Inflammatory macrophage treated with lipopolysaccharide for 1 hour (primary cell): ENCODE data around the gene MYADML2.
"Not testable (repeated sequence)": the region's sequence is repeated elsewhere in the genome, so short reads cannot be mapped to it uniquely, and the experiment has no call there.

ENCODE experiments used
- DNase-seq, 2 donors: peaks; one replicate each; pipeline ENCODE4 v3.0.0-alpha.2; 2020 to 2022

MYADML2 gene

DNA sequence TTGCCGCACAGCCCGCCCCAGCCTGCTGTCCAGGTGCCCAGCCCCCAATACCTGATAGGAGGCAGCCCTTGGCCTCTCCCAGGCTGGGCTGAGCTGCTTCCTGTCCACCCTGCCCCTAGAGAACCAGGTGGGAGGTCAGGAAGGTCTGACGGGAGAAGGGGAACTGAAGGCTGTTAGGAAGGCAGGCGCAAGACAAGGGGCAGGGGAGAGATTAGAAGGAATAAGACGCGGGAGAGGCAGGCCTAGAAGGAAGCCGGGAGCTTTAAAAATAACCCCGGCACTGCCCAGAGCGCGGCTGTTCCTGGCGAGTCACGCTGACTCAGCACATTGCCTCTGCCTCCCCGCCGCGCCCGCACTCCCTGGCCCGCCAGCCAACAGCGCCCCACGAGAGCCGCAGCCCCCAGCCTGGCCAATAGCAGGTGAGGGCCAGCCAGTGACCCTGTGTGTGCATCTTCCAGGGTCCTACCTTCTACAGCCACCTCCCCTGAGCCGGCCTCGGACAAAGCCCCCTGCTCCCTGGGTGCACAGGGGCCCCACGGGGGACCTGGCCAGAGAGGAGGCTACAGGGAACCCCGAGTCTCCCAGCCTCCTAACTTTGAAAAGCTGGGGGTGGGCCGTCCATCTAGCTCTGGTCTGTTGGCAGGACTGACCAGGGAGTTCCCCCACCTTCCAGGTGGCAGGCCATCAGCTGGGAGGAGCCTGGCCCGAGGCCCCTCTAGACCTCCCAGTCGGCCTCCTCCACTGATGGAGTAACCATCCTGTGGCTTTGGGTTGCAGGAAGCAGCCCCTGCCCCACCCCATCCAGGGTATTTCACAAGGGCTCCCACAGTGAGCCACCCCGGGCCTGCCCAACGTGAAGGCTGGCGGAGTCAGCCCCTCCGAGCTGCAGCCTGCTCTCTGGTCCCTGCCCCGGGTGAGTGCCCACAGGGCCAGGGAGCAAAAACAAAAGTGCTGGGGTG lies 23.5 kb downstream of the MYADML2 start:
- peak; percentile 74 to 79 for DNase-seq

DNA sequence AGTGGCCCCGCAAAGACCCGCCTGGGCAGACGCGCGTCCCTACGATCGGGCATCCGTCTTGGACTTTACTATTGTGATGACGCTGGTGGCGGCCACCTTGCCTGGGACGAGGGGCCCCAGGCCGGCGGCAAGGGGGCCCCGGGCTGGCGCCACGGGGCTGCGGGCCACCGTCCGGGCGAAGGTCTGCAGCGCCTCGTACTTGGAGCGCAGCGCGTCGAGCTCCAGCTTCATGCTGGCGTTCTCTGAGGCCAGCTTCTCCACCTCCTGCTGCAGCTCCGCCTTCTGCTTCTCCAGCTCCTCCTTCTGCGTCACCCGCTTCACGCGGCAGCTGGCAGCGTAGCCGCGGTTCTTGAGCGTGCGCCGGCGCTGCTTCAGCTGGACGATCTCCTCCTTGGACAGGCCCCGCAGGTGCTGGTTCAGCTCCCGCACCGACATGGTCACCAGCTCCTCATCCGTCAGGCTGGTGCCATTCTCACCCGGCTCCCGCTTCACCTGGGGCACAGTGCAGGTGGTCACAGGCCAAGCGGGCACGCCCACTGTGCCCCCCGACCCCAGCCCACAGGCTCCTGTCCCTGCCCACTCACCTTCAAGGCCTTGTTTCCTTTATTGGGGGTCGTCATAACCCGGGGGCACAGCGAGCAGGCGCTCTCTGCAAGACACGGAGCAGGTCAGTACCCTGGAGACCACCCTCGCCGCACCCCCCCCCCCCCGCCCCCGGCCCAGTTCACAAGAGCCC lies 24.3 kb downstream of the MYADML2 start:
- DNase-seq = no peak

DNA sequence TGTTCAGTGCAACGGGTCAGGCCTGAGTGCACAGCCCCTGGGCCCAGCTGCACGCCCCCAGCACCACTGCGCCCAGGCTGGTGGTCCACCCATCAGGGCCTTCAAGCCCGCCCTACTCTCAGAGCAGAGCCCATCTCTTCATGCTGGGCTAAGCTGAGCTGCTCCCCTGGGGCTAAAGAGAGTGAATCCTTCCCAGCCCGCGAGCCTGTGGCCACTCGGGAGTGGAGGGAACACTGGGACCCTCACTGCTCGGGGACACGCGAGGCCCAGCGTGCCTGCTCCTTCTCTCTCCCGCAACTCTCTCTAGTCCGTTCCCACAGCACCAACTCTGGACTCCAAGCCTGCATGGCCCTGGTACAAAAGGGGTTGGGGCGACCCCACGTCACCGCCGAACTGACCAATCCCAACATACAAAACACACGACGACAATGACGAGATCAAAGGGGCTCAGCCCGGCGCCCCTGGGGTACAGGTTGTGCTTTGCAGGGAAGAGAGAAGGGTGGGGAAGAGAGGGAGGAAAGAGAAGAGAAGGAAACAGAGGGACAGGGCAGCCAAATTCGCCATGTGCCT lies 25.0 kb downstream of the MYADML2 start:
- DNase-seq = no peak

DNA sequence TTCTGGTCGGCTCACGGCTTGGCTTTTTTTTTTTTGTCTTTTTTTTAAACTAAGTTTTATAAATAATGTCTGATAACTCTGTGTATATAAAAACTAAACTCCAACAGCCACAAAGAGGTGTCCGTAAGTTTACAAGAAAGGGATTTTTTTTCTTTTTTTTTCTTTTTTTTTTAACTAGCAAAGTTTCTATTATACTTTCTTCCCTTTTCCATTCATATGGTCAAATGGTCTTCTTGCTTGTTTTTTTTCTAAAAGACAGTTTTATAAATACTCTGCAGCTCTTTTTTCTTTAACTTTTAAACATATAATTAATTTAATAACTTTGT lies 25.5 kb downstream of the MYADML2 start:
- no peak for DNase-seq

DNA sequence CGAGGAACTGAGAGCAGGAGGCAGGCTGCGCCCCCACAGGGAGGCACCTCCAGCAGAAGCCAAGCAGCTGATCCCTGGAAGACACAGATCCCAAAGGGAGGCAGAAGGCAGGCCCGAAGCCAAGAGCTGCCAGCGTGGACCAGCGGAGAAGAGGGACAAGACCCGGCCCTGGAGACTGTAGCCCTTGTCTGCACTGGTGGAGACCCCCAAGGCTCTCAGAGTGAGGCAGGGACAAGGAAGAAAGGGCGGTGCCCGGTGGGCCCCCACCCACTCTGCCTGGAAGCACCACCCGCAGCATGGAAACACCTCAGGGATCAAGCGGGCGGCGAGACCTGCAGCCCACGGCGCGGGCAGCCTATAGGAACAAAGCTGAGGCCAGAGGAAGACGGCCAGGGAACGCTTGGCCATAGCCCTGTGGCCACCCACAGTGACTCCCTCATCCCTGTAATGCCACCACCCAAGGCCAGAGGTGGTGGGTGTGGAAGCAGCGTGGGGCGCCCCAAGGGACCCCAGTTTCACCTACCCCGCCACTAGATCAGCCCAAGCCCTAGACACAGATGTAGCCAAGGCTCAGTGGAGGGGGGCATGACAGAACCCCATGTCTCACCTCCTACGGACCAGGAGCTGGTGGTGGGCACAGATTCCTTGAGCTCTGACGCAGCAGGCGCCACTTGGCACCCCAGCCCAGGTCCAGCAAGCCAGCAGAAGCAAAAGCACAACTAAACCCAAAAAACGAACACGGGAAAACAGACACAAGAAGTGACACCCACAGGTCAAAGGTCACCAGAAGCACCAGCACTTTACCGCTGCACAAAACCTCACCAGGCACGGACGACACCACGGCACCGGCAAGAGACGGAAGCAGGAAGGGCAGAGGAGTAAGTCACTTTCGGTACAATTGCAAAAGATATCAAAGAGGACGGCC lies 26.2 kb downstream of the MYADML2 start:
- peak; percentile 54 to 55 for DNase-seq

DNA sequence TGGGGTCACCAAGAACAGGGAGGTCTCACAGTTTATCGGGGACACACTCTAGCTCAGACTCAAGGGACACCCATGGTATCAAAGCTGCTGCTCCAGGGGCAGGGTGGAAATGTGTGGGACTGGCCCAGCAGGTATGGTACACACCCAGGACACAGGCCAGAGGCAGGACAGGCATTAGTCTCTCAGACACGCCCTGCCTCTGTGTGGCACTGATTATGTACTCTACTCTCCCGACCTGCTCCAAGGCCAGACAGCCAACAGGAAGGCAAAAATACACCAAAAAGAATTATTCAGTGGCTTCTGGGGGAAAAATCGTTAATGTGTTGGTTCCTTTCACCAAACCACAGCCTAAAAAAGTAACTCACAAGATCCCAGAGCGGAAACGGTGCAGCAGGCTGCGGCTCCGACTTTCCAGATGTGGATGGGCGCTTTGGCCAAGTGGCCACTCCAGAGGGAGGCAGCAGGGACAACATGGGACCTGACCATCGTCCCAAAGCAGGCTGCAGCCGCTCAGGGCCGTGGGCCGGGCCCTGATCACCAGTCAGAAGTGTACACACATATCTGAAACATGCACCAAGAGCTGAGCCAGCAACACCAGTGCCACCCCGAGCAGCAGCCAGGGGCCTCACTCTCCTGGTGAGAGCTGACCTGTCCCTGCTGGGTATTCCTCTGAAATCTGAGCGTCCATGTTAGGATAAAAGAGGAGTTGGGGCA lies 28.0 kb downstream of the MYADML2 start:
- DNase-seq = no peak

DNA sequence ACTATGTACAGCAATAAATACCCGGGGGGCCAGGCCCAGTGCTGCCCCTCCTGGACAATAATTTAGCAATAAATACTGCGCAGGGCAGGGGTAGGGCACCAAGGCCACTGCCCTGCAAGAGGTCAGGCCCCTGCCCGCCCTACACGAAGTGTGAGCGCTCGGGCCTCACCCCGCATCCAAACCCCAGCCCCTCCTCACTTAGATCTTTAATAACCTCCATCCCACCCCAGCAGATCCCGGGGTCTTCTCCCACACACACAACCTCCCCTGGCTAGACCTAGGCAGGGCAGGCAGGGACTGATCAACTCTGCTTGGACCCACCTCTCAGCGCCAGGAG lies 28.7 kb downstream of the MYADML2 start:
- DNase-seq = not testable (repeated sequence)

DNA sequence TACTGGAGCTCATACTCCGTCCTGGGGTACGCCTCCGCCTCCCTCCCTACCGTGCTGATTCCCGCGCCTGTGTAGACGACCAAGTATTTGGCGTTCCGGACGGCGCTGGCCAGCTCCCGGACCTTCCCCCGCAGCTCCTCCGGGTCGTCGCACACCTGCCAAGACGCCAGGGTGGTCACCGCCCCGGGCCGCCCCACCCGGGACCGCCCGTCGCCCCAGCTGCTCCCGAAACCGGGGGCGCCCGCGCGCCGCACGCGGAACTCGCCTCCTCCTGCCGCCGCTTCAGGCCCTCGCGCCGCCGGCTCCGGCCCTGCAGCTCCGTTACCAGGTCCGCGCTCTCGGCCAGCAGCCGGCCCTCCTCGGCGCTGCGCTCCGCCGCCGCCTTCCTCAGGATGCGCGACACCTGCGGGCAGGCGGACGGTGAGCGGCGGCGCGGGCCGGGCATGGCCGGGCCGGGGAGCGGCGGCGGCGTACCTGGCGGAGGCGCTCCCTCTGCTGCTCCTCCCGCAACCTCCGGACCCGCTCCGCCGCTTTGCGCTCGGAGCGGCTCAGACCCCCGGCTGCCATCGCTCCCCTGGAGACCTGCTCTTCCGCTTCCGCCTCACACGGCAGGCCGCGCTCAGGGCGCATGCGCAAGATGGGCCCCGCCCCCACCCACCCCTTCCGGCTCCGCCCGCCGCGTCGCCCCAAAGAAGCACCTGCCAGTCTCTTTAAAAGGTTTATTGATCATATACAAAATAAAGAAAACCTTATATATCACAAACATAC lies 29.3 kb downstream of the MYADML2 start, which contains the start of gene SIRT7:
Gene SIRT7, minus strand, starts transcription at position 612 of the 768 bp plus-strand sequence. Its CDS starts 45 bp downstream, at position 567.
- DNase-seq = peak; percentile 71 to 92

DNA sequence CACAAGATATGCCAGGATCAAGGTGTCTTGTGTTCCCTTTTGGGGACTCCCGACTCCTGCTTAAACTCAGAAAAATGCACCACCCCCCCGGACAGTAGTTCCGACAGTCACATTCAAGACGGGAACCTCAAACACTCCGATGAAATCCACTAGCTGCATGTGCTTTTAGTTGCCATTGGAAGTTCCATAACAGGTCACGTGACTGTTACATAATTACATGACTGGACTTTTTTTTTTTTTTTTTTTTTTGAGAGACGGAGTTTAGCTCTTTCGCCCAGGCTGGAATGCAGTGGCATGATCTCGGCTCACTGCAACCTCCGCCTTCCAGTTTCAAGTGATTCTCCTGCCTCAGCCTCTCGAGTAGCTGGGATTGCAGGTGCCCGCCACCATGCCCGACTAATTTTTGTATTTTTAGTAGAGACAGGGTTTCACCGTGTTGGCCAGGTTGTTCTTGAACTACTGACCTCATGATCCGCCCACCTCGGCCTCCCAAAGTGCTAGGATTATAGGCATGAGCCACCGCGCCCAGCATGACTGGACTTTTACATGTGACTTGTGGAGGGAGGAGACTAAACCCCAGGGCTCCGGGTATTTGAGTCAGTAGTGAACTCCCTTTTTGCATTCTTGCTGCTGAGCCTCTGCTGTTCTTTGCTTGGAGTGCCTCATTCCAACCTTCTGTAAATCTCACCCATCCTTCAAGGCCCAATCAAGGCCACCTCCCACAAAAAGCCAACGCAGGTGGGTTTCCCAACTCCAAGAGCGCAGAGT lies 30.6 kb downstream of the MYADML2 start:
- peak; percentile 84 to 86 for DNase-seq

DNA sequence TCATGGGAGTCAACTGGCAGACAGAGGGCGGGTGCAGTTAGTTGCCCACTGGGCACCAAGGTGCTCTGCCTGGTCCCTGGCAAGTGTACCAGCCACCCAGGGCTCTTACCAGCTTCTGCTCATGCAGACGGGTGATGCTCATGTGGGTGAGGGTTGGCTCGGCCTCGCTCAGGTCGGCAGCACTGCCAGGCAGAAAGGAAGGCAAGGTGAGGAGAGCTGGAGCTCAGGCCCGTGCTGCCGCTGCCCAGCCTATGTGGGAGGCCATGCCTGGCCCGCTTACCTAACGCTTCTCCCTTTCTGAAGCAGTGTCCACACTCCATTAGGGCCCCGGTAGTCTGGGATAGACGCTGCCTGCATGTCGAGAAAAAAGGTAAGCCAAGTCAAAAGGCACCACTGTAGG lies 31.7 kb downstream of the MYADML2 start:
- DNase-seq = no peak

DNA sequence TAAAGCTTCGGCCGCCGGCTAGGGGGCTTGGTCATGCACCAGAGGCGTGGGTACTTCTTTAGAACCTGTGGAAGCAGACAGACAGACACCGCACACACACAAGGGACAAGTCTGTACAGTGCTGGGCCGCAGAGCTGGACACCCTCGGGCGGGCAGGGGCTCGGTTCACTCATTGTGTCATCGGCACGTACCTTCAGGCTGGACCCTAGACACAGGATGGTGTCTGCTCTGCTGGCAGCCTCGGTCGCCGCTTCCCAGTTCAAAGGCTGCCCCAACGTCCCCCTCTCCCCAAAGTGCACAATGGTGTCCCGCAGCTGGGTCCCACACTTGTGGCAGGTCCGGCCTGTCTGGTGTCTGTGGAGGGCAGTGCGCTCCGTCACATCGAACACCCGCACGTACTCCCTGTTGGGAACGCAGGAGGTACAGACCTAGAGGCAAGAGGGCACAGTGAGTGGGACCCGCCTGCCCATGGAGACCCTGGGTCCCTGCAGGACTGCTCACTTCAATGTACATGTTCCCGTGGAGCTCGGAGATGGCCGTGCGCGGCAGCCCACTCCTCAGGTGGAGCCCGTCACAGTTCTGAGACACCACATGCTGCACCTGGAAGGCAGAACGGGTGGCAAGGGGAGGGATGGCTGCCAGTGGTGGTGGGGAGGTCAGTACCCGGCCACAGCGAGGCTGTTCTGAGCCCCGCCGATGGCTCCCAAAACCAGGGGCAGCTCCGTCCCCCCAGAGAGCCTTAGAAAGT lies 32.8 kb downstream of the MYADML2 start:
- no peak for DNase-seq

DNA sequence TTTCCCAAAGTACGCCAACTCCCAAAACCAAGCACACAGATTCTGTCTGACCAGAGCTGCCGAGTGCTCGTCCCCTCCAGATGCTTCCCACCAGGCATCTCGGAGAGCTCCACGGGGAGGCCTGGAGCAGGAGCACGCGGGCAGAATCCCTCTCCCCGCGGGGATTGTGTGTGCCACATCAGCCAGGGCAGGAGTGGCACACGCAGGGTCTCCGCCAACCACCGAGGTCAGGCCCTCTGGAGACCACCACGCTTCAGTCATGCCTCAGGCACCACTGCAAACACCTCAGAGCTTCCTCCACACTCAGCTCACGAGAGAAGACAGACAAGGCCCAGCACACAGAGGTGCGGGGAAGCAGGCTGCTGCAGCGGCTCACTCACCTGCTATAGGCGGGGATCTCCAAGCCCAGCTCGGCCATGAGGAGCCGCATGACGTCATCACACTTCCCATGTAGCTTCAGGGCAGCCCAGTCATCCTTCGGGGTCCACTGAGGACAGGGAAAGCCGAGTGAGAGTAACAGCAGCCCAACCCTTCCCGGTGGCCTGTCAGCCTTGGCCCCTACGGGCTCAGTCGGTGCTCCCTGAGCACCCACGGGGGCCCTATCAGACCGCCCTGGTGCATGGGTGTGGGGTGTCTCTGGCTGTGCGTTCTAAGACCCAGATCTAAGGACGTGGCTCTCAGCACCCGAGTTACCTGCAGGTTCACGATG lies 33.5 kb downstream of the MYADML2 start:
- DNase-seq = no peak

DNA sequence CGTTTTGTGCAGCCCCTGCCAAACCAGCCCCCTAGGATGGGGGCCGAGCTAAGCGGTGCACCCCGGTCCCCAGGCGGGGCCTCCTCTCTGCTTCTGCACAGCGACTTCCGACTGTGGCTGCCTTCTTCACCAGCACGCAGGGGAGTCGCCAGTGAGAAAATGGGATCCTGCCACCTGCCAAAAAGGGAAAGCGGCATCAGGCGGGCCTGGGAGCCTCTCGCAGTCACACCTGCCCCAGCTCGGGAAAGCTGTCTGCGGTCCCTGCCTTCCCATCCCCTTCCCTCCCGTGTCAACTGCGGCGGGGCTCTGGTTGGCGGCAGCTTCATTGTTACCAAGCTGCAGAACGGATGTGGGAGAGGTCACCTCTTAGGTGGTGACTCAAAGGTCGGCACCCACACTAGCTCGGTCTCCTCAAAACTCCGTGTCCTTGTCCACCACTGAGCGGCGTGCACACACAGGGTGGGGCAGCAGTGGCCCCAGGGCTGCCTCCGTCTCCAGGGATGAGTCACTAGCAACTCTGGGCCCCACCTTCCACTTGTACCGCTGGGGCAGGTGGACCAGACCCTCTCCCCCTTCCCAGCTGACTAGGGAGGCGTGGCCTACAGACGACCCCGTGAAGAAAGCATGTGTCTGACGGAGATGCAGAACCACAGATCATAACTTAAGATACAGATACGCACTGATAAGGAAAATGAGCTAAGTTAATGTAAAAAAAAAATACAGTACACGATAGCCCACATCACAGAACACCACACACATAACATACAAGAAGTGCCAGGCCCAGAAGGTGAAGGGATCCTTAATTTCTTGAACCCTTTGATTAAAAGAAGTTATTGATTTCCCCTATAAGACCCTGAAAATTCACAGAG lies 34.4 kb downstream of the MYADML2 start:
- no peak for DNase-seq

DNA sequence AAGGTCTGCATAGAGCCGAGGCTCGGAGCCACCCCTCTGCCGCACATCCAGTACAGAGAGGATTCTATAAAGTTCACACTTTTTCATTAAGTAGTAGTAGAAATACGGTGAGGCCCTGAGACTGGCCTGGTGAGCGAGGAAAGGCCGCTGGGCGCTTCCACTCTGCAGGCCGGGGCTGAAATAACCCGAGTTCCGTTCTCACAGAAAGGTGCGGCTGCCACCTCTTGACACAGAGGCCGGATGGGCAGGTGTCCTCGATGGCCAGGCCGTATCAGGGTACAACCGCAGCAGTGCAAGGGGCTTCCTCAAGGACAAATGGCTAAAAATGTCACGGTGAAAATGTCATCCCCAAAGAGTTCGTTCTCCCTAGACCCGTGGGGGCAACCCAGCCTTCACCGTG lies 35.1 kb downstream of the MYADML2 start:
- DNase-seq = no peak

DNA sequence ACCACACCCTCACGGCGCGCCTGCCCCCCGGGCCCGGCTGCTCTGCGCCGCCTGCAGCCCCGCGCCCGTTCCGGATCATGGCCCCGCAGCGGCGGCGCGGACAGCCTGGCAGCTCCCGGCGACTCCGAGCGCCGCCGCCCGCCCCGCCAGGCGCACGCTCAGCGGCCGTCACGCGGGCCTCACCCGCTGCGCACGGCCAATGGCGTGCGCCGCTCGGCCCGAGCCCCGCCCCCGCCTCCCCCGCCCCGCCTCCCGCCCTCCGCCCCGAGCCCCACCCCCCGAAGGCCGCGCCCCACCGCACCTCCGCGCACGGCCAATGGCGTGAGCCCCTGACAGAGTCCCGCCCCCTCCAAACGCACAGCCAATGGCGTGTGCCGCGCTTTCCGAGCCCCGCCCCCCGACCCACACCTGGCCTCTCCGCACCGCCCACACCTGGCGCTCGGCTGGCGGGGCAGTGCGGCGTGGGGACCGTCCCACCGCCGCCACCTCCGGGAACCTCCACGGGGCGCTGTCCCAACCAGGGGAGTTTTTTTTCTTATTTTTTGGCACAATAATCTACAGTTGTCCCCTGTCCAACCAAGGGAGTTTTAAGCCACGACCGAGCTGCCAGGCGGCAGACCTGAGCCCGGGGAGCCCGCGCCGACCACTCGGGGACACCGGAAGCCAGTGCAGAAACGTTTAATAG lies 35.6 kb downstream of the MYADML2 start, which contains the start of gene PCYT2:
Gene PCYT2, minus strand, starts transcription at position 123 of the 685 bp plus-strand sequence. Its CDS starts 44 bp downstream, at position 79.
- DNase-seq = peak; percentile 81 to 90

DNA sequence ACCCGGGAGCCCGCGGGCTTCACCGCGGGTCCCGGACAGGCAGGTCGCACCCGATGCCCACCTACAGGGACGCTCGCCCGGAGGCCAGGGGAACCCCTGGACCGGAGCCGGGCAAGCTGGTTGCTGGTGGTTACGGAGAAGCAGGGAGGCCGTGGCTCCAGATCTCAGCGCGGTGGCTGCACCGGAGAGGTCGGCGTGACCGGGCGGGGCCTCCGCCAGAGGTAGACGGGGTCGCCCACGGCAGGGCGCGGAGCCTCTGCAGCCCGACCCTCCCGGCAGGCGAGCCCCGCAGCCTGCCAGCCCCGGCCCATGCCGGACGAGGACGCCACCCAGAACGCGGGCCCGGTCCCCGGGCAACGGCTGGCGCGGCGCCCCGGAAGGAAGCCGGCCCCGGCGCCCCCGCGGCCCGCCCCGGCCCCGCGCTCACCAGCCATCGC lies 36.2 kb downstream of the MYADML2 start:
- DNase-seq = no peak
